HL-60 (cell line): ENCODE measurements around the gene EML5.
A peak's percentile ranks its signal among the peaks of the same experiment; 100 is the strongest.

Source experiments
- DNase-seq, 2 experiments: peaks; one replicate each; pipeline ENCODE4 v3.0.0-alpha.2; 2010 to 2020; ENCODE audit warnings: low read depth in 1 of 2, low spot score in 1 of 2
- H3K27ac ChIP-seq: fragments of 250-450 bp; sonication (Bioruptor Pico); replicated peaks from 2 replicates; pipeline ENCODE4 v1.5.1; 2020; ENCODE audit warnings: mild to moderate bottlenecking, moderate library complexity
- H3K27me3 ChIP-seq: fragments of 250-450 bp; sonication (Bioruptor Pico); 2 replicates; pipeline ENCODE4 v1.5.1; 2021; ENCODE audit warnings: mild to moderate bottlenecking, moderate library complexity; ENCODE audit not compliant: insufficient read depth, poor library complexity, severe bottlenecking
- H3K4me3 ChIP-seq: replicated peaks from 2 replicates; pipeline ENCODE4 v1.5.1; 2011; ENCODE audit warnings: mild to moderate bottlenecking, control low read depth, low read length; ENCODE audit not compliant: insufficient read depth
- CTCF ChIP-seq: IDR thresholded peaks from one replicate; pipeline ENCODE4 v1.5.1; 2011; ENCODE audit warnings: low read length, control low read depth, inconsistent platforms; ENCODE audit not compliant: insufficient read depth
- GABPA ChIP-seq: IDR thresholded peaks from 2 replicates; pipeline ENCODE4 v1.6.1; 2012; ENCODE audit warnings: low read depth
- POLR2AphosphoS5 ChIP-seq: IDR thresholded peaks from 2 replicates; pipeline ENCODE4 v1.6.1; 2012; ENCODE audit warnings: low read depth
- REST ChIP-seq: IDR thresholded peaks from 2 replicates; pipeline ENCODE4 v1.6.1; 2012; ENCODE audit warnings: low read depth; ENCODE audit not compliant: insufficient replicate concordance
- SPI1 ChIP-seq: IDR thresholded peaks from 2 replicates; pipeline ENCODE4 v1.6.1; 2012; ENCODE audit warnings: low read depth, mild to moderate bottlenecking, borderline replicate concordance

The EML5 gene

GRCh38 chr14:88565427-88565826 lies 227.3 kb downstream of the EML5 start:
- DNase-seq, result no peak
- TF ChIP-seq SPI1 (no peak), GABPA (no peak), REST (no peak), CTCF (no peak), POLR2AphosphoS5 (no peak)
- no peak overlapping the region for H3K27ac ChIP-seq
- H3K4me3 ChIP-seq, result no peak overlapping the region
- no peaks in the 10 kb centered on the region for H3K27me3 ChIP-seq

- Histone ChIP-seq H3K27ac (peak overlapping the region; percentile 93), H3K4me3 (peak overlapping the region; percentile 92), H3K27me3 (no peaks in the 10 kb centered on the region)
- TF ChIP-seq REST (no peak), SPI1 (no peak), CTCF (no peak), POLR2AphosphoS5 (no peak), GABPA (no peak)
- no peak for DNase-seq
Observed at GRCh38 chr14:88563845-88564244, 228.9 kb downstream of the EML5 start.

- TF ChIP-seq CTCF, result no peak
- TF ChIP-seq REST, result peak; percentile 47
- TF ChIP-seq SPI1, result no peak
- peak; percentile 75 for TF ChIP-seq POLR2AphosphoS5
- peak; percentile 30; the same call in 1 of the 2 replicates for TF ChIP-seq GABPA
- peak; percentile 68 to 78 for DNase-seq
- Histone ChIP-seq H3K27me3 (no peaks in the 10 kb centered on the region), H3K27ac (peak within 1 kb of the TSS; percentile 93), H3K4me3 (peak within 1 kb of the TSS; percentile 92)
Observed at GRCh38 chr14:88562831-88563686, 229.7 kb downstream of the EML5 start, which contains the start of gene ZC3H14. Gene ZC3H14, plus strand, starts transcription at chr14:88563037. Its CDS starts 97 bp downstream, at chr14:88563134.
